Spleen (tissue), 11 donors: ENCODE results near the gene DNAH9. TPM values are rescaled to one million over a fixed set of nuclear protein-coding genes. Genes with fewer than 3 reads are reported as not detected.

Source experiments
- DNase-seq: peaks from one replicate; pipeline ENCODE4 v3.0.0-alpha.2; 2020
- H3K27ac ChIP-seq, 8 donors: fragments of 200-600 bp; sonication (generic) in 7 of 8; 1 replicate in 4 of 8; 2 replicates in 4 of 8; pipeline versions ENCODE4 v1.5.0 to v1.8.0; 2016 to 2021; ENCODE audit warnings: inconsistent platforms in 4 of 8, mild to moderate bottlenecking in 4 of 8, moderate library complexity in 1 of 8
- H3K27me3 ChIP-seq, 7 donors: fragments of 200-600 bp; sonication (generic) in 6 of 7; replicated peaks in 1 of 7; 1 replicate in 4 of 7; 2 replicates in 3 of 7; pipeline versions ENCODE4 v1.5.0 to v1.8.0; 2016 to 2021; ENCODE audit warnings: inconsistent platforms in 3 of 7, mild to moderate bottlenecking in 1 of 7
- H3K36me3 ChIP-seq, 6 donors: fragments of 200-600 bp; sonication (generic) in 5 of 6; 1 replicate in 4 of 6; 2 replicates in 2 of 6; pipeline versions ENCODE4 v1.5.0 to v1.8.0; 2016 to 2021; ENCODE audit warnings: inconsistent platforms in 2 of 6
- H3K4me1 ChIP-seq, 6 donors: fragments of 200-600 bp; sonication (generic) in 5 of 6; 1 replicate in 3 of 6; 2 replicates in 3 of 6; pipeline versions ENCODE4 v1.5.0 to v1.8.0; 2016 to 2021; ENCODE audit warnings: inconsistent platforms in 3 of 6
- H3K4me3 ChIP-seq, 8 donors: fragments of 200-600 bp; sonication (generic) in 7 of 8; 1 replicate in 4 of 8; 2 replicates in 4 of 8; pipeline versions ENCODE4 v1.5.0 to v1.8.0; 2016 to 2021; ENCODE audit warnings: inconsistent platforms in 4 of 8, mild to moderate bottlenecking in 4 of 8, moderate library complexity in 2 of 8
- H3K9me3 ChIP-seq, 8 donors: fragments of 200-600 bp; sonication (generic) in 7 of 8; 1 replicate in 4 of 8; 2 replicates in 4 of 8; pipeline versions ENCODE4 v1.5.0 to v1.8.0; 2016 to 2021; ENCODE audit warnings: inconsistent platforms in 4 of 8
- CTCF ChIP-seq, 11 experiments: fragments of 200-600 bp in 7 of 11; fragments of 450-650 bp in 4 of 11; sonication (generic) in 4 of 11; IDR thresholded peaks in 8 of 11; conservative IDR thresholded peaks in 3 of 11; 1 replicate in 7 of 11; 2 replicates in 4 of 11; pipeline versions ENCODE4 v1.4.0 to v1.8.0; 2016 to 2021; ENCODE audit warnings: antibody characterized with exemption in 11 of 11, inconsistent platforms in 4 of 11, mild to moderate bottlenecking in 1 of 11
- POLR2A ChIP-seq, 3 donors: fragments of 450-650 bp; IDR thresholded peaks; one replicate each; pipeline ENCODE4 v1.5.1; 2017; ENCODE audit warnings: antibody characterized with exemption in 3 of 3, mild to moderate bottlenecking in 1 of 3
- POLR2AphosphoS5 ChIP-seq, 3 donors: sonication (generic); formaldehyde crosslinking; IDR thresholded peaks; one replicate each; pipeline ENCODE4 v1.5.1; 2017; ENCODE audit warnings: antibody characterized with exemption in 3 of 3
- WGBS, 5 donors: extraction: QIAGEN DNeasy Blood & Tissue Kit in 3 of 5; methylation state at CpG; one replicate each; pipeline versions ENCODE4 v1.1.5 to v1.1.7; 2013 to 2018; 5-methylcytosine and 5-hydroxymethylcytosine counted together
- intact Hi-C: fragments of 100-400 bp; cut with DNase I; formaldehyde crosslinking; loops from one replicate; pipeline ENCODE4 v1.15.0; 2023; ENCODE audit warnings: low total_unique reads
- polyA plus RNA-seq, 3 donors: library from polyadenylated mRNA; stranded (reverse); fragments of 200-250 nt; gene quantifications; one replicate each; pipeline ENCODE4 v1.2.1, GENCODE V29; 2013
- total RNA-seq, 7 donors: library from RNA; depleted of rRNA in 3 of 7; stranded (reverse); fragments of >200 nt in 3 of 7; fragmentation: NEBNext Ultra II Directional in 4 of 7; extraction: Animal tissue kit (Norgen Biotek cat#: 25700) in 4 of 7; gene quantifications; one replicate each; pipeline versions ENCODE4 v1.1.0 to v1.2.1, GENCODE V29; 2016 to 2021
- donor health status: healthy with polysubstance abuse.
- donor health status: DM: no; HTN: no; CAD: no; lungs with moderate emphysema.
- donor health status: DM: no; HTN: no; CAD: no.
- donor health status: Bipolar disorder and iron deficiency.
- donor health status: healthy.
- donor health status: DM: no; HTN: no; CAD: no.
- donor health status: DM: yes; HTN: yes; CAD: no.

The DNAH9 gene
- total and polyA plus RNA-seq, 10 donors: 0.06 to 0.92 (median 0.22) TPM; not detected in 2

DNA sequence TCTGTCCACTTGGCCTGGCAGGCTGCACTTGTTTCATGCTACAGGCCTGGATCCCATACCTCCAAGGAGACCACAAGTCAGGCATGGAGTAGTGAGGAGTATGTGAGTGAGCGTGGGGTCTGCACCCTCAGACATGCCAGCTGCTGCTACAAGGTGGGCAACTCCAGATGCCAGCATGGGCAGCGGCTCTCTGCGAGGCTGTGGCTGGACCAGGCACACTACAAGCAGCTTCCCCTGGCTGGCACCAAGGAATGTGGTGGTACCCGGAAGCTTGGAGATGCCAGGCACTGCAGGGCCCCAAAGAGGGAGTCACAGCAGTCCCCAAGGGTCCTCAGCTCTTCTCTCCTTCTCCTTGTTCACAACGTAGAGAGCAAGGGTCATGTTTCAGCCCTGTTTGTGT lies 16.1 kb upstream of the DNAH9 start:
- Histone ChIP-seq H3K9me3 (peaks cover 0 to 24% (median 9%) of the 10 kb centered on the region in 8 donors), H3K36me3 (no peaks in the 10 kb centered on the region), H3K27me3 (no peaks in the 10 kb centered on the region), H3K4me3 (no peak overlapping the region), H3K4me1 (no peaks in the 10 kb centered on the region), H3K27ac (no peak overlapping the region)
- intact Hi-C loops: no loop called here
- TF ChIP-seq CTCF (IDR thresholded peaks at IDR 0.05 in 8 of 11, conservative IDR thresholded peaks at IDR 0.05 in 3 of 11) (no peak), POLR2A (IDR thresholded peaks at IDR 0.05) (no peak), POLR2AphosphoS5 (IDR thresholded peaks at IDR 0.05) (no peak)
- DNase-seq: no peak
- 68 to 100% (median 85%) methylated on average over 3 to 5 of the region's 5 CpGs for WGBS, 5 donors

DNA sequence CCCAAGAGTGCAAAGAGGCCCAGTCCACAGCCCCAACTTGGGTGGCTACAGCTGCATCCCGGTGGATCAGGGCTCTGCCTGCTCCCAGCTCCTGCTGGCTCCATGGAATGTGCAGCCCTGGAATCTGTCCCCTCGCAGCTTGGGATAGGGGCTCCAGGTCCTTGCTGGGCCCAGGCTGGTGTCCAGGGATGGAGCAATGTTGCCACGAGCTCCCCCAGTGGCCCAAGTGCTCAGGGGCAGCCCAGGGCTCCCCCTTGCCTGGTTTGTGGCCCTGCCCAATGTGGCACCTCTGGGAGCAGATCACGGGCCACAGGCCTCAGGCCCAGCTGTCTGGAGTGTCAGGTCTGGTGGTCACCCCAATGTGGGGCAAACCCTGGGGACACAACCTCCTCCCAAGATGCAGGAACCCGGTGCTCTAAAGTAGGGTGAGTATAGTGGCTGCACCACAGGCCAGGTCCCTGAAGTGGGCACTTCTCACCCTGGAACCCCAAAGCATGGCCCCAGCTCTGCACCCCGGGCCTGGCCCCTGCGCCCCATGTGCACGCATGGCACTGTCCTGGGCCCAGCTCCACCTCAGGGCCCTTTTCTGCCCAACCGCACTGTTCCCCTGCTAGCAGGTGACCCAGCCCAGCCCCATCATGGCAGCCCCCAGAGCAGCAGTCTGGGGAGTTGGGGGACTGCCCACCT lies 14.8 kb upstream of the DNAH9 start:
- Histone ChIP-seq H3K9me3 (peaks cover 0 to 24% (median 7%) of the 10 kb centered on the region in 8 donors), H3K36me3 (no peaks in the 10 kb centered on the region), H3K27me3 (no peaks in the 10 kb centered on the region), H3K27ac (no peak overlapping the region), H3K4me1 (no peaks in the 10 kb centered on the region), H3K4me3 (no peak overlapping the region)
- 72 to 100% (median 80%) methylated on average over 2 to 9 of the region's 9 CpGs for WGBS, 5 donors
- no peak for TF ChIP-seq POLR2AphosphoS5 (IDR thresholded peaks at IDR 0.05)
- TF ChIP-seq CTCF (IDR thresholded peaks at IDR 0.05 in 8 of 11, conservative IDR thresholded peaks at IDR 0.05 in 3 of 11): no peak
- no peak for TF ChIP-seq POLR2A (IDR thresholded peaks at IDR 0.05)
- intact Hi-C loops: no loop called here
- DNase-seq: no peak

- Histone ChIP-seq H3K4me3 (no peak overlapping the region), H3K27me3 (no peaks in the 10 kb centered on the region), H3K27ac (no peak overlapping the region), H3K9me3 (no peaks in the 10 kb centered on the region), H3K36me3 (no peaks in the 10 kb centered on the region), H3K4me1 (no peaks in the 10 kb centered on the region)
- intact Hi-C loops: no loop called here
- TF ChIP-seq CTCF (IDR thresholded peaks at IDR 0.05 in 8 of 11, conservative IDR thresholded peaks at IDR 0.05 in 3 of 11) (no peak), POLR2A (IDR thresholded peaks at IDR 0.05) (no peak), POLR2AphosphoS5 (IDR thresholded peaks at IDR 0.05) (no peak)
- 53 to 76% (median 63%) methylated on average over 3 of the region's 3 CpGs for WGBS, 5 donors
- DNase-seq: no peak
Observed at GRCh38 chr17:11589716-11590115, 8.6 kb upstream of the DNAH9 start.

GRCh38 chr17:11601661-11602060 lies 3.4 kb downstream of the DNAH9 start:
- TF ChIP-seq POLR2A (IDR thresholded peaks at IDR 0.05): no peak
- no peak for TF ChIP-seq CTCF (IDR thresholded peaks at IDR 0.05 in 8 of 11, conservative IDR thresholded peaks at IDR 0.05 in 3 of 11)
- no peak for TF ChIP-seq POLR2AphosphoS5 (IDR thresholded peaks at IDR 0.05)
- no peaks in the 10 kb centered on the region for H3K36me3 ChIP-seq
- H3K9me3 ChIP-seq: peaks cover 0 to 13% (median 0%) of the 10 kb centered on the region in 8 donors
- no peak overlapping the region for H3K4me3 ChIP-seq
- peaks cover 0 to 10% (median 0%) of the 10 kb centered on the region in 6 donors for H3K4me1 ChIP-seq
- intact Hi-C loops: no loop called here
- no peak overlapping the region for H3K27ac ChIP-seq
- 70 to 78% (median 73%) methylated on average over 5 of the region's 5 CpGs for WGBS, 5 donors
- DNase-seq: no peak
- H3K27me3 ChIP-seq: peaks cover 0 to 31% (median 5%) of the 10 kb centered on the region in 7 donors
